Chondrocyte (in vitro differentiated cells): ENCODE data around the gene TP53BP1. TPM values are rescaled to one million over a fixed set of nuclear protein-coding genes. Genes with fewer than 3 reads are reported as not detected.

Experiments used
- DNase-seq: peaks from one replicate; pipeline ENCODE4 v3.0.0; 2021; ENCODE audit warnings: mixed read lengths, low spot score
- H3K27ac Mint-ChIP-seq: one replicate; pipeline ENCODE4 v1.8.0; 2021; ENCODE audit warnings: mild to moderate bottlenecking, moderate library complexity, mixed read lengths; ENCODE audit not compliant: unreplicated experiment
- H3K27me3 Mint-ChIP-seq: 2 replicates; pipeline ENCODE4 v1.8.0; 2021; ENCODE audit warnings: low read depth, mixed read lengths
- H3K36me3 Mint-ChIP-seq: 2 replicates; pipeline ENCODE4 v1.8.0; 2021; ENCODE audit warnings: low read depth, mixed read lengths
- H3K4me1 Mint-ChIP-seq: 2 replicates; pipeline ENCODE4 v1.8.0; 2021; ENCODE audit warnings: low read depth, mild to moderate bottlenecking, mixed read lengths
- H3K4me3 Mint-ChIP-seq: one replicate; pipeline ENCODE4 v1.8.0; 2021; ENCODE audit warnings: mild to moderate bottlenecking, moderate library complexity, mixed read lengths; ENCODE audit not compliant: unreplicated experiment
- H3K9me3 Mint-ChIP-seq: 2 replicates; pipeline ENCODE4 v1.8.0; 2021; ENCODE audit warnings: low read depth, mixed read lengths
- total RNA-seq: library from RNA; stranded (reverse); gene quantifications from 3 replicates; pipeline ENCODE4 v1.2.1, GENCODE V29; 2021
- TF ChIP-seq, protein P1 (sequence below): fragments of 200-600 bp; sonication (generic); IDR thresholded peaks from 2 replicates; pipeline ENCODE4 v1.5.0; 2021; ENCODE audit warnings: antibody characterized with exemption, mild to moderate bottlenecking, moderate library complexity

Gene TP53BP1
- total RNA-seq, 1 donor from 2014 or later, result 45.6 TPM

DNA sequence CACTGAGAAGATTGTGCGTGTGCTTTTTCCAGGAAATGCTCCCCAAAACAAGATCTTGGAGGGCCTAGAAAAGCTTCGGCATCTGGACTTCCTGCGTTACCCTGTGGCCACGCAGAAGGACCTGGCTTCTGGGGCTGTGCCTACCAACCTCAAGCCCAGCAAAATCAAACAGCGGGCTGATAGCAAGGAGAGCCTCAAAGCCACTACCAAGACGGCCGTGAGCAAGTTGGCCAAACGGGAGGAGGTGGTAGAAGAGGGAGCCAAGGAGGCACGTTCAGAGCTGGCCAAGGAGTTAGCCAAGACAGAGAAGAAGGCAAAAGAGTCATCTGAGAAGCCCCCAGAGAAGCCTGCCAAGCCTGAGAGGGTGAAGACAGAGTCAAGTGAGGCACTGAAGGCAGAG lies 29.3 kb upstream of the TP53BP1 start:
- Mint-ChIP-seq H3K4me3 (no peak overlapping the region), H3K9me3 (no peaks in the 10 kb centered on the region), H3K27me3 (no peaks in the 10 kb centered on the region), H3K27ac (no peak overlapping the region), H3K36me3 (peaks cover 55% of the 10 kb centered on the region), H3K4me1 (peaks cover 17% of the 10 kb centered on the region)
- DNase-seq, result peak; percentile 46
- TF ChIP-seq, protein P1, sequence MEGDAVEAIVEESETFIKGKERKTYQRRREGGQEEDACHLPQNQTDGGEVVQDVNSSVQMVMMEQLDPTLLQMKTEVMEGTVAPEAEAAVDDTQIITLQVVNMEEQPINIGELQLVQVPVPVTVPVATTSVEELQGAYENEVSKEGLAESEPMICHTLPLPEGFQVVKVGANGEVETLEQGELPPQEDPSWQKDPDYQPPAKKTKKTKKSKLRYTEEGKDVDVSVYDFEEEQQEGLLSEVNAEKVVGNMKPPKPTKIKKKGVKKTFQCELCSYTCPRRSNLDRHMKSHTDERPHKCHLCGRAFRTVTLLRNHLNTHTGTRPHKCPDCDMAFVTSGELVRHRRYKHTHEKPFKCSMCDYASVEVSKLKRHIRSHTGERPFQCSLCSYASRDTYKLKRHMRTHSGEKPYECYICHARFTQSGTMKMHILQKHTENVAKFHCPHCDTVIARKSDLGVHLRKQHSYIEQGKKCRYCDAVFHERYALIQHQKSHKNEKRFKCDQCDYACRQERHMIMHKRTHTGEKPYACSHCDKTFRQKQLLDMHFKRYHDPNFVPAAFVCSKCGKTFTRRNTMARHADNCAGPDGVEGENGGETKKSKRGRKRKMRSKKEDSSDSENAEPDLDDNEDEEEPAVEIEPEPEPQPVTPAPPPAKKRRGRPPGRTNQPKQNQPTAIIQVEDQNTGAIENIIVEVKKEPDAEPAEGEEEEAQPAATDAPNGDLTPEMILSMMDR, result no peak

DNA sequence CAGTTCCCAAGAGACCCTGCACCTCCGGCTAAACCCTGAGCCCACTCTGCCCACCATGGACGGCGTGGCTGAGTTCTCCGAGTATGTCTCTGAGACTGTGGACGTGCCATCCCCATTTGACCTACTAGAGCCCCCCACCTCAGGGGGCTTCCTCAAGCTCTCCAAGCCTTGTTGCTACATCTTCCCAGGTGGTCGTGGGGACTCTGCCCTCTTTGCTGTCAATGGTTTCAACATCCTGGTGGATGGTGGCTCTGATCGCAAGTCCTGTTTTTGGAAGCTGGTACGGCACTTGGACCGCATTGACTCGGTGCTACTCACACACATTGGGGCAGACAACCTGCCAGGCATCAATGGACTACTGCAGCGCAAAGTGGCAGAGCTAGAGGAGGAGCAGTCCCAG lies 28.5 kb upstream of the TP53BP1 start:
- peak; percentile 51 for DNase-seq
- Mint-ChIP-seq H3K4me1 (peaks cover 25% of the 10 kb centered on the region), H3K27ac (no peak overlapping the region), H3K4me3 (no peak overlapping the region), H3K36me3 (peaks cover 55% of the 10 kb centered on the region), H3K9me3 (no peaks in the 10 kb centered on the region), H3K27me3 (no peaks in the 10 kb centered on the region)
- TF ChIP-seq, protein P1, result no peak

DNA sequence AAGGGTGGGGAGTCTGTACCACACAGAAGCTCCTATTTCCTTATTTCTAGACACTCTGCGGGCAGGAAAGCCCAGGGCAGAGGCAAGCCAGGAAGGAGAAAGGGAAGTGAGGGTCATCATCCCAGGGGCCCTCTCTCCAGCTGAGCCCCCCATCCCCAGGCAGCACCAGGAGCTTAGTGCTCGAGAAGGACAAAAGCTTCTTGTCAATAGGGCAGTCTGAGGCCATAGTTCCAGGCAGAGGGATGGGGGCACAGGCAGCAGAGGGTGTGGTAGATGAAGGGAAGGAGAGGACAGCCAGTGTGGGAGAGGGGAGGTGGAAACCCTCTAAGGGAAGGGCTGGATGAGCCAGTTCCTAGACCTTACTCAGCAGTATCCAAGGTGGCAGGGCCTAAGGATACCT lies 27.2 kb upstream of the TP53BP1 start:
- Mint-ChIP-seq H3K27ac (no peak overlapping the region), H3K9me3 (no peaks in the 10 kb centered on the region), H3K4me3 (no peak overlapping the region), H3K27me3 (no peaks in the 10 kb centered on the region), H3K36me3 (peaks cover 42% of the 10 kb centered on the region), H3K4me1 (peaks cover 37% of the 10 kb centered on the region)
- peak; percentile 53 for DNase-seq
- TF ChIP-seq, protein P1, result no peak

- Mint-ChIP-seq H3K4me1 (peaks cover 43% of the 10 kb centered on the region), H3K27ac (peak overlapping the region; percentile 91), H3K36me3 (peaks cover 37% of the 10 kb centered on the region), H3K27me3 (no peaks in the 10 kb centered on the region), H3K4me3 (peak overlapping the region; percentile 99), H3K9me3 (no peaks in the 10 kb centered on the region)
- DNase-seq, result peak; percentile 30
- TF ChIP-seq, protein P1, result no peak
Observed at GRCh38 chr15:43519196-43519595, 26.2 kb upstream of the TP53BP1 start.

GRCh38 chr15:43518197-43518761 lies 25.3 kb upstream of the TP53BP1 start:
- TF ChIP-seq, protein P1, result no peak
- no peaks in the 10 kb centered on the region for H3K27me3 Mint-ChIP-seq
- H3K36me3 Mint-ChIP-seq, result peaks cover 28% of the 10 kb centered on the region
- H3K4me3 Mint-ChIP-seq, result peak overlapping the region; percentile 99
- peak; percentile 81 for DNase-seq
- H3K9me3 Mint-ChIP-seq, result no peaks in the 10 kb centered on the region
- peak overlapping the region; percentile 91 for H3K27ac Mint-ChIP-seq
- H3K4me1 Mint-ChIP-seq, result peaks cover 51% of the 10 kb centered on the region
